ENCODE results near the gene TLNRD1.
"Not testable (repeated sequence)": the region's sequence is repeated elsewhere in the genome, so short reads cannot be mapped to it uniquely, and the experiment has no call there.

Gene TLNRD1

GRCh38 chr15:80958818-80959495 lies 41.8 kb upstream of the TLNRD1 start:
- DNase-seq (ENCODE audit: low read depth in 1 of 2, low spot score in 1 of 2) = no peak
- H3K27me3 ChIP-seq (ENCODE audit: insufficient read depth, poor library complexity, severe bottlenecking) = no peaks in the 10 kb centered on the region
- no peak overlapping the region for H3K27ac ChIP-seq (replicated peaks)
- H3K4me3 ChIP-seq (replicated peaks; ENCODE audit: insufficient read depth, low read length) = no peak overlapping the region
- no peak for TF ChIP-seq SPI1 (IDR thresholded peaks at IDR 0.05; ENCODE audit: borderline replicate concordance, low read depth)
- no peak for TF ChIP-seq CTCF (IDR thresholded peaks at IDR 0.05; ENCODE audit: insufficient read depth, low read length)
- TF ChIP-seq GABPA (IDR thresholded peaks at IDR 0.05; ENCODE audit: low read depth) = no peak

GRCh38 chr15:80965454-80965853 lies 35.3 kb upstream of the TLNRD1 start:
- not testable (repeated sequence) for H3K27ac ChIP-seq (replicated peaks); DNase-seq (ENCODE audit: low read depth in 1 of 2, low spot score in 1 of 2); H3K4me3 ChIP-seq (replicated peaks; ENCODE audit: insufficient read depth, low read length); H3K27me3 ChIP-seq (ENCODE audit: insufficient read depth, poor library complexity, severe bottlenecking)

GRCh38 chr15:80966431-80967197 lies 34.1 kb upstream of the TLNRD1 start:
- Histone ChIP-seq H3K4me3 (replicated peaks; ENCODE audit: insufficient read depth, low read length) (no peak overlapping the region), H3K27me3 (ENCODE audit: insufficient read depth, poor library complexity, severe bottlenecking) (no peaks in the 10 kb centered on the region), H3K27ac (replicated peaks) (no peak overlapping the region)
- TF ChIP-seq POLR2AphosphoS5 (IDR thresholded peaks at IDR 0.05; ENCODE audit: low read depth) (no peak), GABPA (IDR thresholded peaks at IDR 0.05; ENCODE audit: low read depth) (no peak)
- no peak for DNase-seq (ENCODE audit: low read depth in 1 of 2, low spot score in 1 of 2)

- H3K4me3 ChIP-seq (replicated peaks; ENCODE audit: insufficient read depth, low read length) = no peak overlapping the region
- no peaks in the 10 kb centered on the region for H3K27me3 ChIP-seq (ENCODE audit: insufficient read depth, poor library complexity, severe bottlenecking)
- H3K27ac ChIP-seq (replicated peaks) = no peak overlapping the region
- no peak for DNase-seq (ENCODE audit: low read depth in 1 of 2, low spot score in 1 of 2)
- TF ChIP-seq REST (IDR thresholded peaks at IDR 0.05; ENCODE audit: insufficient replicate concordance, low read depth) (no peak), CTCF (IDR thresholded peaks at IDR 0.05; ENCODE audit: insufficient read depth, low read length) (no peak), GABPA (IDR thresholded peaks at IDR 0.05; ENCODE audit: low read depth) (no peak), POLR2AphosphoS5 (IDR thresholded peaks at IDR 0.05; ENCODE audit: low read depth) (no peak), SPI1 (IDR thresholded peaks at IDR 0.05; ENCODE audit: borderline replicate concordance, low read depth) (no peak)
Measured at GRCh38 chr15:80967451-80967850, 33.3 kb upstream of the TLNRD1 start.

- TF ChIP-seq POLR2AphosphoS5 (IDR thresholded peaks at IDR 0.05; ENCODE audit: low read depth) (no peak), SPI1 (IDR thresholded peaks at IDR 0.05; ENCODE audit: borderline replicate concordance, low read depth) (no peak), REST (IDR thresholded peaks at IDR 0.05; ENCODE audit: insufficient replicate concordance, low read depth) (no peak), CTCF (IDR thresholded peaks at IDR 0.05; ENCODE audit: insufficient read depth, low read length) (no peak), GABPA (IDR thresholded peaks at IDR 0.05; ENCODE audit: low read depth) (no peak)
- DNase-seq (ENCODE audit: low read depth in 1 of 2, low spot score in 1 of 2) = no peak
Measured at GRCh38 chr15:80967991-80968510, 32.7 kb upstream of the TLNRD1 start.

More at GRCh38 chr15:80967991-80968510, 32.7 kb upstream of the TLNRD1 start:
- Histone ChIP-seq H3K27me3 (ENCODE audit: insufficient read depth, poor library complexity, severe bottlenecking) (no peaks in the 10 kb centered on the region), H3K27ac (replicated peaks) (no peak overlapping the region), H3K4me3 (replicated peaks; ENCODE audit: insufficient read depth, low read length) (no peak overlapping the region)
